ENCODE data around the gene FABP3. TPM values are rescaled to one million over a fixed set of nuclear protein-coding genes. Genes with fewer than 3 reads are reported as not detected.

The FABP3 gene
- total RNA-seq, 2 experiments from 2014 or later = 0.65 TPM; not detected in 1

DNA sequence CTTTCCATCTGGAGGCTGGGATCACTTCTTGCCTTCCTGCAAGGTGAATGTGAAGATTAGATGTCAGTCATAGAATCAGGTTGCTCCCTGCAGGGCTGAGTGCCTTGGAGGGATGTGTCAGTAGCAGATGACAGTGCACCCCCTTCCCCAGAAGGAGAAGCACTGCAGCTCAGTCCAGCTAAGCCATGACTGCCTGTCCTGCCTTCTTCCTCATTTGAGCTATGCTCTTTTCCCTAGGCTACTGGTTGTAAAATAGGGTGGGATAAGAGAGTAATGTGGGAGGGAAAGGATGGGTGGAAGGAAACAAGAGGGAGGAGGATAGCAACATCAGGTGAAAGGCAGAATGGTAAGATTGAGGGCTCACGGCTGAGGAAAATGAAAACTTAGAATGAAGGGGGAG, 11.1 kb upstream of the FABP3 start:
- ATAC-seq = no peak
- H3K4me1 Mint-ChIP-seq (ENCODE audit: low read depth) = no peaks in the 10 kb centered on the region
- peaks cover 15% of the 10 kb centered on the region for H3K27me3 Mint-ChIP-seq
- H3K36me3 Mint-ChIP-seq (ENCODE audit: low read depth) = no peaks in the 10 kb centered on the region
- intact Hi-C loops (cut with micrococcal nuclease) = no loop called here
- TF ChIP-seq, protein P1, sequence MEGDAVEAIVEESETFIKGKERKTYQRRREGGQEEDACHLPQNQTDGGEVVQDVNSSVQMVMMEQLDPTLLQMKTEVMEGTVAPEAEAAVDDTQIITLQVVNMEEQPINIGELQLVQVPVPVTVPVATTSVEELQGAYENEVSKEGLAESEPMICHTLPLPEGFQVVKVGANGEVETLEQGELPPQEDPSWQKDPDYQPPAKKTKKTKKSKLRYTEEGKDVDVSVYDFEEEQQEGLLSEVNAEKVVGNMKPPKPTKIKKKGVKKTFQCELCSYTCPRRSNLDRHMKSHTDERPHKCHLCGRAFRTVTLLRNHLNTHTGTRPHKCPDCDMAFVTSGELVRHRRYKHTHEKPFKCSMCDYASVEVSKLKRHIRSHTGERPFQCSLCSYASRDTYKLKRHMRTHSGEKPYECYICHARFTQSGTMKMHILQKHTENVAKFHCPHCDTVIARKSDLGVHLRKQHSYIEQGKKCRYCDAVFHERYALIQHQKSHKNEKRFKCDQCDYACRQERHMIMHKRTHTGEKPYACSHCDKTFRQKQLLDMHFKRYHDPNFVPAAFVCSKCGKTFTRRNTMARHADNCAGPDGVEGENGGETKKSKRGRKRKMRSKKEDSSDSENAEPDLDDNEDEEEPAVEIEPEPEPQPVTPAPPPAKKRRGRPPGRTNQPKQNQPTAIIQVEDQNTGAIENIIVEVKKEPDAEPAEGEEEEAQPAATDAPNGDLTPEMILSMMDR (IDR thresholded peaks at IDR 0.05) = no peak
- H3K4me3 Mint-ChIP-seq = no peak overlapping the region
- CTCF ChIA-PET = interaction anchor here (1.2 to 1.3 kb wide), 2 partner anchors 38 to 202 kb away, joined by 3 to 5 read pairs; no protein-coding TSS in a partner anchor
- H3K9me3 Mint-ChIP-seq = no peaks in the 10 kb centered on the region
- H3K27ac Mint-ChIP-seq = no peak overlapping the region
- no peak for DNase-seq
- POLR2A ChIA-PET = no interaction called here

DNA sequence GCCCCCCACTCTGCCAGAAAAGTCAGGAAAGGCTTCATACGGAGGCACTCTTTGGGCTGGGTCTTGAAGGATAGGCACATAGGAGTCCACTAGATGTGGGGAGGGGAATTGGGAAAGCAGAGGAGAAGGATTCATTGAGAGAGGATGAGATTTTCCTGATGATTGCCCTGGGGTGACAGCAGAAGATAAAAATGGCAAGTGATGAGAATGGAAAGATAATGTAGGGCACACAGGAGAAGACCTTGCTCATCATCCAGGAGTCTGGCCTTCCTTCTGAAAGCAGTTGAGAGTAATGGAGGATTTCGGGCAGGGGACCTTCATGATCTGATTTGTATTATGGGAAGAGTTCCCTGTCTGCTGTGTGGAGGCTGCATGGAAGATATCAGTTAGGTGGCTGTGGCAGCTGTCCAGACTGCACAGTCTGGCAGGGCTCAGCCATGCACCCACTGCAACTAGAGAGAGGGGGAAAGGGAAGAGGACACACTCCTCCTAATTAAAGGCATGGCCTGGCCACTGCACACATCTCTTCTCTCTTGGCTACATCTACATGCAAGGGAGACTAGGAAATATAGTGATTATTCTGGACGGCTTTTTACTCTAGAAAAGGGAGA, 9.6 kb upstream of the FABP3 start:
- no peaks in the 10 kb centered on the region for H3K9me3 Mint-ChIP-seq
- ChIA-PET POLR2A (no interaction called here), CTCF (no interaction called here)
- TF ChIP-seq, protein P1 (IDR thresholded peaks at IDR 0.05) = no peak
- no peak for DNase-seq
- no peak overlapping the region for H3K27ac Mint-ChIP-seq
- peaks cover 16% of the 10 kb centered on the region for H3K27me3 Mint-ChIP-seq
- intact Hi-C loops (cut with micrococcal nuclease) = no loop called here
- no peak for ATAC-seq
- no peaks in the 10 kb centered on the region for H3K4me1 Mint-ChIP-seq (ENCODE audit: low read depth)
- no peaks in the 10 kb centered on the region for H3K36me3 Mint-ChIP-seq (ENCODE audit: low read depth)
- H3K4me3 Mint-ChIP-seq = no peak overlapping the region

DNA sequence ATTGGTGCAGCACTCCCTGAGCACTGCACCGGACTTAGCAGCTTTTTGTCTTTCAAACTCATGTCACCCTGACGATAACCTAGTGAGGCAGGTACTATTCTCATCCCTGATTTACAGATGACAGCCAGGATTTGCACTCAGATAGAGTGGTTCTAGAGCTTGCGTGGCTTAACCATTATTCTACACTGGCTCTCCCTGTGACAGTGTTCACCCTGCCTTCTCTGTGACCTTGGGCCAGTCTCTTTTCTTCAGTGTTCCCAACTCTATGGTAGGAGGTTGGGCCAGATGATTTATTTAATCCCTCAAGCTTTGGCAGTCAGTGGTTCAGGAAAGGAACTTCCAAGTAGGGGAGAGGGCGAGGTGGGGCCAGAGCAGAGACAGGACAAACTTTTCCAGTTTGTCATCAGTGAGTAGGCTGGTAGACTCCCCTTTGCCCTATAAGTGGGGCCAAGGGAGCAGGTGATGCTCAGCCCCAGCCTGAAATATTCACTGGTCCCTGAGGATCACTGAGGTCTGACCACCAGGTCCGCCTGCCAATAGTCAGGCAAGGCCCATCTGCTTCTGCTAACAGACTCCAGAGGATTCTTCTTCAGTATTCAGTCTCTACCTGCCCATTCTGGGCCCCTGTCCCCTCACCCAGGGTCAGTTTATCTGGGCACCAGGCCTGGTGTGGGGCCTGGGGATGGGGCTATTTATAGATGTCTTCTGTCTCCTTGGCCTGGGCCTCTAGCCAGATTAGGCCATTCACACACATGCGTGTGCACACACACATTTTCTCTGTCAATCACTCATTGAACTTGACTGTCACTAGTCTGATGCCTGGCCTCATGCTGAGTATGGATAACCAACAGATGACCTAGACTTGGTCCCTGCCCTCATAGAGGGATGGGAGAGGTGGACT, 8.8 kb upstream of the FABP3 start:
- POLR2A ChIA-PET = no interaction called here
- Mint-ChIP-seq H3K4me3 (no peak overlapping the region), H3K36me3 (ENCODE audit: low read depth) (no peaks in the 10 kb centered on the region), H3K27ac (no peak overlapping the region), H3K27me3 (peaks cover 16% of the 10 kb centered on the region), H3K9me3 (no peaks in the 10 kb centered on the region), H3K4me1 (ENCODE audit: low read depth) (no peaks in the 10 kb centered on the region)
- DNase-seq (no peak), ATAC-seq (no peak)
- TF ChIP-seq, protein P1 (IDR thresholded peaks at IDR 0.05) = no peak
- CTCF ChIA-PET = no interaction called here
- intact Hi-C loops (cut with micrococcal nuclease) = no loop called here

DNA sequence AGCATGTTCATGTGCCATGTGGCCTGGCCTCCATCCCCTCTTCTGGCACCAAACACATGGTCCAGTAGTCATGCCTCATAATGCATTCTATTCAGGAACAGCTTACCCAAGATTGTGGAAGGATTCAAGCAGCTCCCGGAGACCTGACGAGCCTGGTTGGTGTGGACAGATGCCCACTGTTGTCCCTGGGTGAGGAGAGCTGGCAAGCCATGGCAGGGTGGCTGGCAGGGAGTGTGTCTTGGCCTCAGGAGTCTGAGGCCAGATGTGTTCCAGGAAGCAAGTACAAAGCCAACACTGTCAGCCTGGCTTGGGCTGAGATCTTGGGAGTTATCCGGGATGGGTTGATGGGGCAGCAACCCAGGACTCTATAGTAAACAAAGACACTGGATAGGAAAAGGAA, 7.3 kb upstream of the FABP3 start:
- H3K4me3 Mint-ChIP-seq = no peak overlapping the region
- ATAC-seq (no peak), DNase-seq (no peak)
- TF ChIP-seq, protein P1 (IDR thresholded peaks at IDR 0.05) = no peak
- POLR2A ChIA-PET = no interaction called here
- H3K27ac Mint-ChIP-seq = no peak overlapping the region
- H3K36me3 Mint-ChIP-seq (ENCODE audit: low read depth) = no peaks in the 10 kb centered on the region
- no peaks in the 10 kb centered on the region for H3K4me1 Mint-ChIP-seq (ENCODE audit: low read depth)
- CTCF ChIA-PET = no interaction called here
- intact Hi-C loops (cut with micrococcal nuclease) = no loop called here
- H3K9me3 Mint-ChIP-seq = no peaks in the 10 kb centered on the region
- peaks cover 12% of the 10 kb centered on the region for H3K27me3 Mint-ChIP-seq

DNA sequence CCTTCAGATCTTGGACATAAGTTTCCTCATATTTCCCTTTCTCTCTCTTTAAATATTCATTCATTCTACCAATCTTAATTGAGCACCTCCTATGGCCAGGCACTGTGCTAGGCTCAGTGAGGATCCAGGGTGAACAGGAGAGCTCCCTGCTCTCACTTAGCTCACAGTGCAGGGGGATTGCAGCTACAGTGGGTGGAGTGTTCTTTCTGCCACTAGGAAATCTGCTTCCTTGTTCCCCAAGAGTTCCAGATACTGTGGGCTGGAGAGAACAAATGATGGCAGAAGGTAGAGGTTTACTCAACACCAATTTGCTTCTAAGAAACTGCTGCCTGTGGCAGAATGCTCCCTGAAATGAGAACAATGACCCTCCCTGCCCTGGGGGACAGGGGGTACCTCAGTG, 5.1 kb upstream of the FABP3 start:
- peaks cover 5% of the 10 kb centered on the region for H3K4me1 Mint-ChIP-seq (ENCODE audit: low read depth)

More for the DNA sequence above, 5.1 kb upstream of the FABP3 start:
- intact Hi-C loops (cut with micrococcal nuclease) = no loop called here
- TF ChIP-seq, protein P1 (IDR thresholded peaks at IDR 0.05) = no peak
- POLR2A ChIA-PET = no interaction called here
- no peaks in the 10 kb centered on the region for H3K36me3 Mint-ChIP-seq (ENCODE audit: low read depth)
- ATAC-seq (no peak), DNase-seq (no peak)
- H3K27ac Mint-ChIP-seq = no peak overlapping the region
- H3K4me3 Mint-ChIP-seq = no peak overlapping the region
- H3K27me3 Mint-ChIP-seq = peaks cover 10% of the 10 kb centered on the region
- CTCF ChIA-PET = no interaction called here
- no peaks in the 10 kb centered on the region for H3K9me3 Mint-ChIP-seq
